ENCODE measurements around the gene EPB41L2. TPM values are rescaled to one million over a fixed set of nuclear protein-coding genes. Genes with fewer than 3 reads are reported as not detected.
"Not testable (repeated sequence)": the region's sequence is repeated elsewhere in the genome, so short reads cannot be mapped to it uniquely, and the experiment has no call there.

The EPB41L2 gene
- total and polyA plus RNA-seq, 4 experiments from 2014 or later, result 3.3 to 24.3 (median 12.7) TPM

- no peak overlapping the region for H3K27ac Mint-ChIP-seq
Observed at GRCh38 chr6:130997061-130997753, 65.8 kb downstream of the EPB41L2 start.

GRCh38 chr6:130996635-130997034 is 66.4 kb downstream of the EPB41L2 start:
- Mint-ChIP-seq H3K27me3 (no peaks in the 10 kb centered on the region), H3K4me3 (no peak overlapping the region), H3K36me3 (peaks cover 0 to 4% of the 10 kb centered on the region in 2 donors), H3K27ac (no peak overlapping the region), H3K4me1 (peaks cover 0 to 4% (median 1%) of the 10 kb centered on the region in 4 donors), H3K9me3 (peaks cover 0 to 9% (median 0%) of the 10 kb centered on the region in 8 donors)
- H3K4me1 ChIP-seq (ENCODE audit: insufficient read depth, low read length), result no peaks in the 10 kb centered on the region
- DNase-seq, result no peak
- H3K36me3 ChIP-seq (ENCODE audit: insufficient read depth, low read length), result no peaks in the 10 kb centered on the region
- H3K27ac ChIP-seq (ENCODE audit: low read depth, low read length), result no peak overlapping the region
- ChIA-PET POLR2A (ENCODE audit: partially characterized antibody) (no interaction called here), CTCF (ENCODE audit: partially characterized antibody) (no interaction called here)
- no peaks in the 10 kb centered on the region for H3K27me3 ChIP-seq (ENCODE audit: insufficient read depth, low read length)
- no peak overlapping the region for H3K4me3 ChIP-seq (ENCODE audit: low read length in 2 of 2)
- intact Hi-C loops (cut with micrococcal nuclease), result no loop called here
- H3K9me3 ChIP-seq (ENCODE audit: control insufficient read depth in 1 of 2, low read length in 2 of 2), result no peaks in the 10 kb centered on the region

More at GRCh38 chr6:130997061-130997753, 65.8 kb downstream of the EPB41L2 start:
- Histone ChIP-seq H3K4me1 (ENCODE audit: insufficient read depth, low read length) (no peaks in the 10 kb centered on the region), H3K9me3 (ENCODE audit: control insufficient read depth in 1 of 2, low read length in 2 of 2) (no peaks in the 10 kb centered on the region), H3K4me3 (ENCODE audit: low read length in 2 of 2) (no peak overlapping the region), H3K36me3 (ENCODE audit: insufficient read depth, low read length) (no peaks in the 10 kb centered on the region), H3K27ac (ENCODE audit: low read depth, low read length) (no peak overlapping the region), H3K27me3 (ENCODE audit: insufficient read depth, low read length) (no peaks in the 10 kb centered on the region)
- Mint-ChIP-seq H3K36me3 (peaks cover 0 to 4% of the 10 kb centered on the region in 2 donors), H3K27me3 (no peaks in the 10 kb centered on the region), H3K4me1 (peaks cover 0 to 4% (median 1%) of the 10 kb centered on the region in 4 donors), H3K9me3 (peaks cover 0 to 9% (median 0%) of the 10 kb centered on the region in 8 donors), H3K4me3 (no peak overlapping the region)
- intact Hi-C loops (cut with micrococcal nuclease), result no loop called here
- POLR2A ChIA-PET (ENCODE audit: partially characterized antibody), result no interaction called here
- CTCF ChIA-PET (ENCODE audit: partially characterized antibody), result no interaction called here
- no peak for DNase-seq

GRCh38 chr6:130995783-130996447 is 67.1 kb downstream of the EPB41L2 start:
- Histone ChIP-seq H3K9me3 (ENCODE audit: control insufficient read depth in 1 of 2, low read length in 2 of 2) (no peaks in the 10 kb centered on the region), H3K27ac (ENCODE audit: low read depth, low read length) (no peak overlapping the region), H3K36me3 (ENCODE audit: insufficient read depth, low read length) (no peaks in the 10 kb centered on the region), H3K4me1 (ENCODE audit: insufficient read depth, low read length) (no peaks in the 10 kb centered on the region), H3K4me3 (ENCODE audit: low read length in 2 of 2) (no peak overlapping the region), H3K27me3 (ENCODE audit: insufficient read depth, low read length) (no peaks in the 10 kb centered on the region)
- Mint-ChIP-seq H3K4me1 (peaks cover 0 to 2% (median 0%) of the 10 kb centered on the region in 4 donors), H3K27ac (no peak overlapping the region), H3K9me3 (peaks cover 0 to 9% (median 0%) of the 10 kb centered on the region in 8 donors), H3K27me3 (no peaks in the 10 kb centered on the region), H3K36me3 (peaks cover 0 to 4% of the 10 kb centered on the region in 2 donors), H3K4me3 (no peak overlapping the region)
- intact Hi-C loops (cut with micrococcal nuclease), result no loop called here
- ChIA-PET POLR2A (ENCODE audit: partially characterized antibody) (no interaction called here), CTCF (ENCODE audit: partially characterized antibody) (no interaction called here)
- no peak for DNase-seq

GRCh38 chr6:130994319-130995097 is 68.5 kb downstream of the EPB41L2 start:
- Histone ChIP-seq H3K27ac (ENCODE audit: low read depth, low read length) (no peak overlapping the region), H3K36me3 (ENCODE audit: insufficient read depth, low read length) (no peaks in the 10 kb centered on the region), H3K4me1 (ENCODE audit: insufficient read depth, low read length) (no peaks in the 10 kb centered on the region), H3K27me3 (ENCODE audit: insufficient read depth, low read length) (no peaks in the 10 kb centered on the region), H3K9me3 (ENCODE audit: control insufficient read depth in 1 of 2, low read length in 2 of 2) (no peaks in the 10 kb centered on the region), H3K4me3 (ENCODE audit: low read length in 2 of 2) (no peak overlapping the region)
- Mint-ChIP-seq H3K4me1 (no peaks in the 10 kb centered on the region), H3K36me3 (peaks cover 0 to 4% of the 10 kb centered on the region in 2 donors), H3K27me3 (no peaks in the 10 kb centered on the region), H3K4me3 (no peak overlapping the region), H3K27ac (no peak overlapping the region), H3K9me3 (peaks cover 0 to 9% (median 0%) of the 10 kb centered on the region in 8 donors)
- ChIA-PET CTCF (ENCODE audit: partially characterized antibody) (no interaction called here), POLR2A (ENCODE audit: partially characterized antibody) (no interaction called here)
- DNase-seq, result no peak
- intact Hi-C loops (cut with micrococcal nuclease), result no loop called here

- Mint-ChIP-seq H3K27ac (no peak overlapping the region), H3K4me1 (no peaks in the 10 kb centered on the region), H3K27me3 (no peaks in the 10 kb centered on the region), H3K9me3 (peaks cover 0 to 9% (median 1%) of the 10 kb centered on the region in 8 donors), H3K36me3 (peaks cover 0 to 4% of the 10 kb centered on the region in 2 donors), H3K4me3 (no peak overlapping the region)
- no peak overlapping the region for H3K27ac ChIP-seq (ENCODE audit: low read depth, low read length)
- DNase-seq, result no peak
- no peak overlapping the region for H3K4me3 ChIP-seq (ENCODE audit: low read length in 2 of 2)
- no peaks in the 10 kb centered on the region for H3K27me3 ChIP-seq (ENCODE audit: insufficient read depth, low read length)
- no peaks in the 10 kb centered on the region for H3K4me1 ChIP-seq (ENCODE audit: insufficient read depth, low read length)
- ChIA-PET CTCF (ENCODE audit: partially characterized antibody) (no interaction called here), POLR2A (ENCODE audit: partially characterized antibody) (no interaction called here)
- no peaks in the 10 kb centered on the region for H3K9me3 ChIP-seq (ENCODE audit: control insufficient read depth in 1 of 2, low read length in 2 of 2)
- no peaks in the 10 kb centered on the region for H3K36me3 ChIP-seq (ENCODE audit: insufficient read depth, low read length)
- intact Hi-C loops (cut with micrococcal nuclease), result no loop called here
Observed at GRCh38 chr6:130993292-130993765, 69.7 kb downstream of the EPB41L2 start.

GRCh38 chr6:130991422-130992137 is 71.5 kb downstream of the EPB41L2 start:
- H3K4me3 ChIP-seq (ENCODE audit: low read length in 2 of 2), result no peak overlapping the region
- peaks cover 0 to 4% of the 10 kb centered on the region in 2 donors for H3K36me3 Mint-ChIP-seq
- no peaks in the 10 kb centered on the region for H3K4me1 ChIP-seq (ENCODE audit: insufficient read depth, low read length)
- H3K27me3 Mint-ChIP-seq, result no peaks in the 10 kb centered on the region
- no peak overlapping the region for H3K27ac Mint-ChIP-seq
- ChIA-PET POLR2A (ENCODE audit: partially characterized antibody) (no interaction called here), CTCF (ENCODE audit: partially characterized antibody) (no interaction called here)
- no peak for DNase-seq
- intact Hi-C loops (cut with micrococcal nuclease), result no loop called here
- no peaks in the 10 kb centered on the region for H3K27me3 ChIP-seq (ENCODE audit: insufficient read depth, low read length)
- no peaks in the 10 kb centered on the region for H3K4me1 Mint-ChIP-seq
- no peaks in the 10 kb centered on the region for H3K9me3 ChIP-seq (ENCODE audit: control insufficient read depth in 1 of 2, low read length in 2 of 2)
- no peak overlapping the region for H3K4me3 Mint-ChIP-seq
- H3K36me3 ChIP-seq (ENCODE audit: insufficient read depth, low read length), result no peaks in the 10 kb centered on the region
- no peak overlapping the region for H3K27ac ChIP-seq (ENCODE audit: low read depth, low read length)
- peaks cover 0 to 13% (median 3%) of the 10 kb centered on the region in 8 donors for H3K9me3 Mint-ChIP-seq

- CTCF ChIA-PET (ENCODE audit: partially characterized antibody); intact Hi-C loops (cut with micrococcal nuclease); DNase-seq; H3K27ac Mint-ChIP-seq; H3K27me3 Mint-ChIP-seq; H3K4me3 ChIP-seq (ENCODE audit: low read length in 2 of 2); H3K4me1 ChIP-seq (ENCODE audit: insufficient read depth, low read length); H3K4me1 Mint-ChIP-seq; H3K9me3 ChIP-seq (ENCODE audit: control insufficient read depth in 1 of 2, low read length in 2 of 2); H3K27me3 ChIP-seq (ENCODE audit: insufficient read depth, low read length); H3K27ac ChIP-seq (ENCODE audit: low read depth, low read length); H3K36me3 ChIP-seq (ENCODE audit: insufficient read depth, low read length); H3K4me3 Mint-ChIP-seq; POLR2A ChIA-PET (ENCODE audit: partially characterized antibody): not testable (repeated sequence)
- Mint-ChIP-seq H3K36me3 (peaks cover 0 to 17% of the 10 kb centered on the region in 2 donors), H3K9me3 (peaks cover 0 to 22% (median 16%) of the 10 kb centered on the region in 8 donors)
Observed at GRCh38 chr6:130987539-130987938, 75.5 kb downstream of the EPB41L2 start.

Measured in CD4-positive, alpha-beta memory T cell (primary cell).